K562 (cell line): ENCODE data around the gene CYB5R4. TPM values are rescaled to one million over a fixed set of nuclear protein-coding genes. Genes with fewer than 3 reads are reported as not detected.
A peak's percentile ranks its signal among the peaks of the same experiment; 100 is the strongest.

Experiments used
- BCOR ChIP-seq: fragments of 450-650 bp; IDR thresholded peaks from 2 replicates; pipeline ENCODE4 v1.6.1; 2016
- BRD4 ChIP-seq: fragments of 200-600 bp; sonication (generic); IDR thresholded peaks from 2 replicates; pipeline ENCODE4 v1.6.1; 2017; ENCODE audit warnings: inconsistent platforms
- CCNT2 ChIP-seq: IDR thresholded peaks from 2 replicates; pipeline ENCODE4 v1.6.1; 2011; ENCODE audit warnings: borderline replicate concordance, low read depth, mild to moderate bottlenecking, moderate library complexity, mixed read lengths, low read length; ENCODE audit not compliant: insufficient read length; ENCODE audit errors: extremely low read depth
- DNMT1 ChIP-seq: fragments of 450-650 bp; IDR thresholded peaks from 2 replicates; pipeline ENCODE4 v1.6.1; 2016; ENCODE audit warnings: antibody characterized with exemption, mild to moderate bottlenecking
- HDAC1 ChIP-seq, 2 experiments: fragments of 450-650 bp; IDR thresholded peaks; 2 replicates each; pipeline ENCODE4 v1.6.1; 2016 to 2017; ENCODE audit warnings: inconsistent platforms in 1 of 2, mild to moderate bottlenecking in 1 of 2, moderate library complexity in 1 of 2
- JUNB ChIP-seq: fragments of 450-650 bp; formaldehyde crosslinking; conservative IDR thresholded peaks from 2 replicates; pipeline ENCODE4 v1.4.0; 2020; ENCODE audit warnings: mild to moderate bottlenecking
- KLF1 ChIP-seq: fragments of 450-650 bp; IDR thresholded peaks from 2 replicates; pipeline ENCODE4 v1.6.1; 2016; ENCODE audit warnings: missing genetic modification characterization, missing compliant biosample characterization
- KLF10 ChIP-seq: fragments of 250-450 bp; sonication (Bioruptor Pico); IDR thresholded peaks from 2 replicates; pipeline ENCODE4 v1.6.1; 2021; ENCODE audit warnings: matching md5 sums
- MIER1 ChIP-seq: fragments of 450-650 bp; IDR thresholded peaks from 2 replicates; pipeline ENCODE4 v1.6.1; 2016; ENCODE audit warnings: antibody characterized with exemption, mild to moderate bottlenecking, low read depth
- PCBP1 ChIP-seq: fragments of 200-400 bp; formaldehyde crosslinking; IDR thresholded peaks from 2 replicates; pipeline ENCODE4 v1.6.1; 2018; ENCODE audit warnings: mild to moderate bottlenecking, low read depth, low read length; ENCODE audit not compliant: poor library complexity, severe bottlenecking
- PTBP1 ChIP-seq: fragments of 200-400 bp; formaldehyde crosslinking; IDR thresholded peaks from 2 replicates; pipeline ENCODE4 v1.6.1; 2017; ENCODE audit warnings: low read depth, low read length
- RAD21 ChIP-seq, 2 experiments: fragments of 250-450 bp in 1 of 2; fragments of 450-650 bp in 1 of 2; sonication (Bioruptor Pico) in 1 of 2; formaldehyde crosslinking in 1 of 2; IDR thresholded peaks in 1 of 2; conservative IDR thresholded peaks in 1 of 2; 2 replicates each; pipeline versions ENCODE4 v1.4.0 to v1.8.0; 2020 to 2022; ENCODE audit warnings: mild to moderate bottlenecking in 2 of 2, moderate library complexity in 1 of 2
- STAG1 ChIP-seq: sonication (generic); formaldehyde crosslinking; IDR thresholded peaks from 2 replicates; pipeline ENCODE4 v1.5.0; 2020; ENCODE audit warnings: missing genetic modification reagents, borderline replicate concordance
- TAF7 ChIP-seq: fragments of 450-650 bp; IDR thresholded peaks from 2 replicates; pipeline ENCODE4 v1.6.1; 2016; ENCODE audit warnings: missing genetic modification characterization, missing compliant biosample characterization
- TEAD4 ChIP-seq, 2 experiments: sonication (generic) in 1 of 2; formaldehyde crosslinking in 1 of 2; IDR thresholded peaks; 2 replicates each; pipeline versions ENCODE4 v1.6.1 to v1.8.0; 2012 to 2022; ENCODE audit warnings: borderline replicate concordance in 1 of 2, inconsistent platforms in 1 of 2, low read length in 1 of 2, mild to moderate bottlenecking in 1 of 2, missing genetic modification reagents in 1 of 2
- ZC3H4 ChIP-seq: sonication (generic); formaldehyde crosslinking; IDR thresholded peaks from 2 replicates; pipeline ENCODE4 v1.9.0; 2021; ENCODE audit warnings: missing genetic modification reagents, borderline replicate concordance
- ZNF174 ChIP-seq: fragments of 250-450 bp; sonication (Bioruptor Pico); IDR thresholded peaks from 2 replicates; pipeline ENCODE4 v1.4.0; 2020; ENCODE audit warnings: mild to moderate bottlenecking
- polyA plus RNA-seq, 8 experiments: library from polyadenylated mRNA; depleted of rRNA in 4 of 8; stranded (reverse) in 5 of 8; unstranded in 3 of 8; fragments of >200 nt; fragmentation: Nextera tagmentation in 2 of 8; fragmentation: Illumina TruSeq in 1 of 8; extraction: Ambion mirVana in 2 of 8; extraction: Trizol in 1 of 8; gene quantifications; 2 replicates each; pipeline versions ENCODE4 v1.2.1 to v1.2.3, GENCODE V29; 2011 to 2014; ENCODE audit warnings: inconsistent platforms in 1 of 8, missing spikeins in 1 of 8
- total RNA-seq, 7 experiments: library from RNA; depleted of rRNA in 6 of 7; stranded (reverse); fragments of >200 nt in 6 of 7; fragmentation: Illumina TruSeq in 2 of 7; extraction: Trizol in 2 of 7; gene quantifications; 2 replicates each; pipeline versions ENCODE4 v1.2.1 to v1.2.3, GENCODE V29; 2011 to 2021; ENCODE audit warnings: low replicate concordance in 1 of 7
- TF ChIP-seq, protein P1 (sequence below), 2 experiments: IDR thresholded peaks; 2 replicates each; pipeline ENCODE4 v1.6.1; 2011; ENCODE audit warnings: borderline replicate concordance in 1 of 2, control low read depth in 1 of 2, low read depth in 1 of 2, low read length in 1 of 2, mild to moderate bottlenecking in 1 of 2, mixed read lengths in 1 of 2, moderate library complexity in 1 of 2; ENCODE audit not compliant: insufficient read depth in 1 of 2, insufficient read length in 1 of 2, poor library complexity in 1 of 2, severe bottlenecking in 1 of 2; ENCODE audit errors: extremely low read depth in 1 of 2
- TF ChIP-seq, protein P2 (sequence below): sonication (generic); formaldehyde crosslinking; IDR thresholded peaks from 2 replicates; pipeline ENCODE4 v1.8.1; 2023; ENCODE audit warnings: mild to moderate bottlenecking, missing genetic modification reagents, moderate library complexity
- TF ChIP-seq, protein P3 (sequence below): fragments of 250-450 bp; sonication (Bioruptor Pico); IDR thresholded peaks from 2 replicates; pipeline ENCODE4 v1.8.0; 2021; ENCODE audit warnings: mild to moderate bottlenecking, moderate library complexity
- TF ChIP-seq, protein P4 (sequence below): conservative IDR thresholded peaks from 2 replicates; pipeline ENCODE4 v1.6.1; 2011; ENCODE audit warnings: low read depth, mild to moderate bottlenecking, low read length; ENCODE audit not compliant: control insufficient read depth

CYB5R4 gene
- total and polyA plus RNA-seq, 9 of the 15 experiments (the other 6 are each of a cell fraction or from before 2014, with no cell fraction given): 5.9 to 23.1 (median 19.0) TPM

DNA sequence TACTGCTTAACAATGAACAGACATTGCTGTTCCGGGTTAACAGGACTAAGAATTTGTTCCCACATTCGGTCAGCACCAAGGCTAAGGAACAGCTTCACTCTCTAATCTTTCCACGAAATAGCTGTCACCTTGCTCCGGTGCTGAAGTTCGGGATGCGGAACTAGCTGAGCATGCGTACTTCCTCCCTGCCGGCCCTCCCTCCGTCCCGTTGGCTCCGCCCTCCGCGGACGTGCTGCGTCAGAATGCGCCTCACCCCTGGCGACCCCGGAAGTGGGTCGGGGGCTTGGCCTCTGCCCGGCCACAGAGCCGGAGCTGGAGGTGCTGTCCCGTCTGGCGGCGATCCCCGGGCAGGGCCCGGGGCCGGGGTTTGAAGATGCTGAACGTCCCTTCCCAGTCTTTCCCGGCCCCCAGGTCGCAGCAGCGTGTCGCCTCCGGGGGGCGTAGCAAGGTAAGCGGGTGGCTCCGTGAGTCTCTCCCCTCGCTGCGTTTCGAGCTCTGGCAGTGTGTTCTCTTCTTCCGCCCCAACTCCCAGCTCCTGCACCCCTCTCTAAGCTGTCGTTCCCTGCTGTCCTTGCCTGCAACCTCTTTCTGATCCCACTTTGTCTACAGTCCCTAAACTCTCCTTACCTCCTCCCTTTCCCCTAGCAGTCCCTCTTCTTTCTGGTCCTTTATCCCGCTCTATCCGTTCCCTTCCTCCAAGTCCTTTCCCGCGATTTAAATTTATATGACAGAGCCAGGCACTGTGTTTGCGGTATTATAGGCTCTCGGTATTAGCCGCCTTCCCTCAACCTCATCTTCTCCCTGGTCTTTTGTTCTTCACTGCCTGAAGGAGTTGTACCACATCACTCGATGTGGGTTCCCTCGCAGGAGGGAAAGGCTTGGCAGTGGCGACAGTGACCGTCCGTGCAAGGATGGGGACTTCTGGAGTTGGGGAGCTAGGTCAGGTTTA is at the start of gene CYB5R4 (continued):
- no peak for TF ChIP-seq JUNB (CRISPR knock-in tag)
- TF ChIP-seq, protein P1, sequence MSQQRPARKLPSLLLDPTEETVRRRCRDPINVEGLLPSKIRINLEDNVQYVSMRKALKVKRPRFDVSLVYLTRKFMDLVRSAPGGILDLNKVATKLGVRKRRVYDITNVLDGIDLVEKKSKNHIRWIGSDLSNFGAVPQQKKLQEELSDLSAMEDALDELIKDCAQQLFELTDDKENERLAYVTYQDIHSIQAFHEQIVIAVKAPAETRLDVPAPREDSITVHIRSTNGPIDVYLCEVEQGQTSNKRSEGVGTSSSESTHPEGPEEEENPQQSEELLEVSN (IDR thresholded peaks at IDR 0.05; ENCODE audit: borderline replicate concordance in 1 of 2, extremely low read depth in 1 of 2, insufficient read depth in 1 of 2, insufficient read length in 1 of 2, low read depth in 1 of 2, low read length in 1 of 2, poor library complexity in 1 of 2, severe bottlenecking in 1 of 2): no peak
- TF ChIP-seq, protein P2, sequence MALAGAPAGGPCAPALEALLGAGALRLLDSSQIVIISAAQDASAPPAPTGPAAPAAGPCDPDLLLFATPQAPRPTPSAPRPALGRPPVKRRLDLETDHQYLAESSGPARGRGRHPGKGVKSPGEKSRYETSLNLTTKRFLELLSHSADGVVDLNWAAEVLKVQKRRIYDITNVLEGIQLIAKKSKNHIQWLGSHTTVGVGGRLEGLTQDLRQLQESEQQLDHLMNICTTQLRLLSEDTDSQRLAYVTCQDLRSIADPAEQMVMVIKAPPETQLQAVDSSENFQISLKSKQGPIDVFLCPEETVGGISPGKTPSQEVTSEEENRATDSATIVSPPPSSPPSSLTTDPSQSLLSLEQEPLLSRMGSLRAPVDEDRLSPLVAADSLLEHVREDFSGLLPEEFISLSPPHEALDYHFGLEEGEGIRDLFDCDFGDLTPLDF (CRISPR knock-in tag): peak; percentile 93
- no peak for TF ChIP-seq BRD4
- no peak for TF ChIP-seq ZNF174 (CRISPR knock-in tag)
- peak; percentile 100 for TF ChIP-seq MIER1
- TF ChIP-seq BCOR: peak; percentile 50; the same call in 1 of the 2 replicates
- no peak for TF ChIP-seq KLF10 (CRISPR knock-in tag)
- peak in 1 of 2 experiments; percentile 99; a peak in 3 of 4 replicates for TF ChIP-seq HDAC1 (IDR thresholded peaks at IDR 0.05)
- peak; percentile 69 for TF ChIP-seq CCNT2
- 0 out of 2 replicates have a peak, but pooled peaks have one; percentile 67 for TF ChIP-seq DNMT1
- TF ChIP-seq RAD21 (CRISPR knock-in tag; conservative IDR thresholded peaks at IDR 0.05 in 1 of 2, IDR thresholded peaks at IDR 0.05 in 1 of 2): peak; percentile 27; a peak in 2 of 4 replicates
- TF ChIP-seq TAF7 (tag): 0 out of 2 replicates have a peak, but pooled peaks have one; percentile 36
- TF ChIP-seq ZC3H4 (CRISPR knock-in tag): no peak
- TF ChIP-seq TEAD4 (IDR thresholded peaks at IDR 0.05; ENCODE audit: low read length): peak; percentile 57
- peak; percentile 90 for TF ChIP-seq TEAD4 (CRISPR knock-in tag; IDR thresholded peaks at IDR 0.05; ENCODE audit: borderline replicate concordance)
- peak; percentile 55; the same call in 1 of the 2 replicates for TF ChIP-seq KLF1 (tag)
- no peak for TF ChIP-seq PTBP1
- TF ChIP-seq STAG1 (CRISPR knock-in tag): peak; percentile 55; the same call in 1 of the 2 replicates
- TF ChIP-seq, protein P3, sequence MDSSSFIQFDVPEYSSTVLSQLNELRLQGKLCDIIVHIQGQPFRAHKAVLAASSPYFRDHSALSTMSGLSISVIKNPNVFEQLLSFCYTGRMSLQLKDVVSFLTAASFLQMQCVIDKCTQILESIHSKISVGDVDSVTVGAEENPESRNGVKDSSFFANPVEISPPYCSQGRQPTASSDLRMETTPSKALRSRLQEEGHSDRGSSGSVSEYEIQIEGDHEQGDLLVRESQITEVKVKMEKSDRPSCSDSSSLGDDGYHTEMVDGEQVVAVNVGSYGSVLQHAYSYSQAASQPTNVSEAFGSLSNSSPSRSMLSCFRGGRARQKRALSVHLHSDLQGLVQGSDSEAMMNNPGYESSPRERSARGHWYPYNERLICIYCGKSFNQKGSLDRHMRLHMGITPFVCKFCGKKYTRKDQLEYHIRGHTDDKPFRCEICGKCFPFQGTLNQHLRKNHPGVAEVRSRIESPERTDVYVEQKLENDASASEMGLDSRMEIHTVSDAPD (CRISPR knock-in tag): no peak
- TF ChIP-seq, protein P4, sequence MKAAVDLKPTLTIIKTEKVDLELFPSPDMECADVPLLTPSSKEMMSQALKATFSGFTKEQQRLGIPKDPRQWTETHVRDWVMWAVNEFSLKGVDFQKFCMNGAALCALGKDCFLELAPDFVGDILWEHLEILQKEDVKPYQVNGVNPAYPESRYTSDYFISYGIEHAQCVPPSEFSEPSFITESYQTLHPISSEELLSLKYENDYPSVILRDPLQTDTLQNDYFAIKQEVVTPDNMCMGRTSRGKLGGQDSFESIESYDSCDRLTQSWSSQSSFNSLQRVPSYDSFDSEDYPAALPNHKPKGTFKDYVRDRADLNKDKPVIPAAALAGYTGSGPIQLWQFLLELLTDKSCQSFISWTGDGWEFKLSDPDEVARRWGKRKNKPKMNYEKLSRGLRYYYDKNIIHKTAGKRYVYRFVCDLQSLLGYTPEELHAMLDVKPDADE: peak; percentile 82; the same call in 1 of the 2 replicates
- peak; percentile 38 for TF ChIP-seq PCBP1
